MM.1S (cell line): ENCODE results near the gene CCSER1.

Source experiments
- EZH2 ChIP-seq: fragments of 300-600 bp; sonication (generic); optimal IDR thresholded peaks from 2 replicates; pipeline ENCODE3; 2017; ENCODE audit warnings: low read depth, mild to moderate bottlenecking, antibody characterized with exemption, low read length, mixed read lengths
- EZH2phosphoT487 ChIP-seq: fragments of 300-600 bp; sonication (generic); IDR thresholded peaks from 2 replicates; pipeline ENCODE4 v1.6.1; 2018; ENCODE audit warnings: antibody characterized with exemption, low read length
- TF ChIP-seq, protein P1 (sequence below): fragments of 300-600 bp; sonication (generic); IDR thresholded peaks from 2 replicates; pipeline ENCODE4 v1.5.1; 2016; ENCODE audit warnings: antibody characterized with exemption, low read length, mixed read lengths

DNA sequence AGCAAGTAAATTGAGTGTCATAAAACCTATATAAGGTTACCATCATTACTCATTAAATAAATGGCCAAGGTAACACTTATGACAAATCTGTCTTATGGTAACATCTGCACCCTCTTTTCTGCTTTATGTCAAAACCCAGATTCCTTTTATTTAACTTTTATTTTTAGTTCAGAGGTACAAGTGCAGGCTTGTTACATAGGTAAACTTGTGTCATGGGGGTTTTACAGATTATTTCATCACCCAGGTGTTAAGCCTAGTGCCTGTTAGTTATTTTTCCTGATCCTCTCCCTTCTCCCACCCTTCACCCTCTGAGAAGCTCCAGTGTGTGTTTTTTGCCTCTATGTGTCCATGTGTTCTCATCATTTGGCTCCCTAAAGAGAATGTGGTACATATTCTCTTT lies 930.7 kb downstream of the CCSER1 start:
- TF ChIP-seq, protein P1, sequence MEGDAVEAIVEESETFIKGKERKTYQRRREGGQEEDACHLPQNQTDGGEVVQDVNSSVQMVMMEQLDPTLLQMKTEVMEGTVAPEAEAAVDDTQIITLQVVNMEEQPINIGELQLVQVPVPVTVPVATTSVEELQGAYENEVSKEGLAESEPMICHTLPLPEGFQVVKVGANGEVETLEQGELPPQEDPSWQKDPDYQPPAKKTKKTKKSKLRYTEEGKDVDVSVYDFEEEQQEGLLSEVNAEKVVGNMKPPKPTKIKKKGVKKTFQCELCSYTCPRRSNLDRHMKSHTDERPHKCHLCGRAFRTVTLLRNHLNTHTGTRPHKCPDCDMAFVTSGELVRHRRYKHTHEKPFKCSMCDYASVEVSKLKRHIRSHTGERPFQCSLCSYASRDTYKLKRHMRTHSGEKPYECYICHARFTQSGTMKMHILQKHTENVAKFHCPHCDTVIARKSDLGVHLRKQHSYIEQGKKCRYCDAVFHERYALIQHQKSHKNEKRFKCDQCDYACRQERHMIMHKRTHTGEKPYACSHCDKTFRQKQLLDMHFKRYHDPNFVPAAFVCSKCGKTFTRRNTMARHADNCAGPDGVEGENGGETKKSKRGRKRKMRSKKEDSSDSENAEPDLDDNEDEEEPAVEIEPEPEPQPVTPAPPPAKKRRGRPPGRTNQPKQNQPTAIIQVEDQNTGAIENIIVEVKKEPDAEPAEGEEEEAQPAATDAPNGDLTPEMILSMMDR: no peak
- TF ChIP-seq EZH2 (no peak), EZH2phosphoT487 (no peak)
